Measurements from ENCODE around the gene USP9X.

DNA sequence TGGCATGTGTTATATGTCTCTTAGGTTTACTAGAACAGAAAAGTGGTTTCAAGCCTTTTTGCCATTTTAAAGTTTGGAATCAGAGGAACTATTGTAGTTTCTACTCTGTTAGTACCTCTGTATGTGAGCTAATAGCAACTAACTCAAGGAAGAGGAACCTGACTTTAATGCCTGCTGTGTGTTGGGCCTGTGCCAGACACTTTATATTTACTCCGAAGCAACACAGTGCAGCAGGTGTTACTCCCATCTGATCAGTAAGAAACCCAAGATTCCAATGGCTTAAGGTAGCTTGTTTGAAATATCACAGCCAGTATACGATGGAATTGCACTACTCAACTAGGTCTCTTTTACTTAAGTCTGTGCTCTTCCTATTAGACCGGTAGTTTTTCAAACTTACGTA is 79.2 kb downstream of the USP9X start:
- TF ChIP-seq EZH2 (IDR thresholded peaks at IDR 0.05; ENCODE audit: low read length, missing control alignments), result no peak
- TF ChIP-seq, protein P1, sequence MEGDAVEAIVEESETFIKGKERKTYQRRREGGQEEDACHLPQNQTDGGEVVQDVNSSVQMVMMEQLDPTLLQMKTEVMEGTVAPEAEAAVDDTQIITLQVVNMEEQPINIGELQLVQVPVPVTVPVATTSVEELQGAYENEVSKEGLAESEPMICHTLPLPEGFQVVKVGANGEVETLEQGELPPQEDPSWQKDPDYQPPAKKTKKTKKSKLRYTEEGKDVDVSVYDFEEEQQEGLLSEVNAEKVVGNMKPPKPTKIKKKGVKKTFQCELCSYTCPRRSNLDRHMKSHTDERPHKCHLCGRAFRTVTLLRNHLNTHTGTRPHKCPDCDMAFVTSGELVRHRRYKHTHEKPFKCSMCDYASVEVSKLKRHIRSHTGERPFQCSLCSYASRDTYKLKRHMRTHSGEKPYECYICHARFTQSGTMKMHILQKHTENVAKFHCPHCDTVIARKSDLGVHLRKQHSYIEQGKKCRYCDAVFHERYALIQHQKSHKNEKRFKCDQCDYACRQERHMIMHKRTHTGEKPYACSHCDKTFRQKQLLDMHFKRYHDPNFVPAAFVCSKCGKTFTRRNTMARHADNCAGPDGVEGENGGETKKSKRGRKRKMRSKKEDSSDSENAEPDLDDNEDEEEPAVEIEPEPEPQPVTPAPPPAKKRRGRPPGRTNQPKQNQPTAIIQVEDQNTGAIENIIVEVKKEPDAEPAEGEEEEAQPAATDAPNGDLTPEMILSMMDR (conservative IDR thresholded peaks at IDR 0.05 in 1 of 2, IDR thresholded peaks at IDR 0.05 in 1 of 2; ENCODE audit: low read depth in 1 of 2, low read length in 2 of 2), result no peak

Data from fibroblast of lung (primary cell).